ENCODE results near the gene KPRP.

DNA sequence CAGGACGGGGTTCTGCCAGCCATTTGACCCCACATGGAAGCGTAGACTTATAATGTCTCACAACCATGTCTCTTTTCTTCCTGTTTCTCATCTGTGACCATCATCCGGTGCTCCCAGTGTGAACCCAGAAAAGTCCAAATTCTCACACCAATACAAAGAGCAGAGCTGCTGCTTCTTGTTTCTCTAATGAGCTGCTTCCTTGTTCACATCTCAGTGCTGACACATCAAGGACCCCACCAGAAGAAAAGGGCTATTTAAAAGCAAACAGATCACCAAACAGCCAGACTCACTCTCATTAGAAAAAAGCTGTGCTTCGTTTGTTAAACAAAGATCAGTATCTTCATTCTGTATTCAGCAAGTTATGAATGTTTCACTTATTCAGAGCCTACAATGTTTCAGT, 37.9 kb downstream of the KPRP start:
- TF ChIP-seq, protein P1, sequence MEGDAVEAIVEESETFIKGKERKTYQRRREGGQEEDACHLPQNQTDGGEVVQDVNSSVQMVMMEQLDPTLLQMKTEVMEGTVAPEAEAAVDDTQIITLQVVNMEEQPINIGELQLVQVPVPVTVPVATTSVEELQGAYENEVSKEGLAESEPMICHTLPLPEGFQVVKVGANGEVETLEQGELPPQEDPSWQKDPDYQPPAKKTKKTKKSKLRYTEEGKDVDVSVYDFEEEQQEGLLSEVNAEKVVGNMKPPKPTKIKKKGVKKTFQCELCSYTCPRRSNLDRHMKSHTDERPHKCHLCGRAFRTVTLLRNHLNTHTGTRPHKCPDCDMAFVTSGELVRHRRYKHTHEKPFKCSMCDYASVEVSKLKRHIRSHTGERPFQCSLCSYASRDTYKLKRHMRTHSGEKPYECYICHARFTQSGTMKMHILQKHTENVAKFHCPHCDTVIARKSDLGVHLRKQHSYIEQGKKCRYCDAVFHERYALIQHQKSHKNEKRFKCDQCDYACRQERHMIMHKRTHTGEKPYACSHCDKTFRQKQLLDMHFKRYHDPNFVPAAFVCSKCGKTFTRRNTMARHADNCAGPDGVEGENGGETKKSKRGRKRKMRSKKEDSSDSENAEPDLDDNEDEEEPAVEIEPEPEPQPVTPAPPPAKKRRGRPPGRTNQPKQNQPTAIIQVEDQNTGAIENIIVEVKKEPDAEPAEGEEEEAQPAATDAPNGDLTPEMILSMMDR (IDR thresholded peaks at IDR 0.05): no peak
- TF ChIP-seq POLR2A (IDR thresholded peaks at IDR 0.05): no peak

Data from heart left ventricle (tissue), 13 donors.